ENCODE data around the gene SPECC1L.

SPECC1L gene

DNA sequence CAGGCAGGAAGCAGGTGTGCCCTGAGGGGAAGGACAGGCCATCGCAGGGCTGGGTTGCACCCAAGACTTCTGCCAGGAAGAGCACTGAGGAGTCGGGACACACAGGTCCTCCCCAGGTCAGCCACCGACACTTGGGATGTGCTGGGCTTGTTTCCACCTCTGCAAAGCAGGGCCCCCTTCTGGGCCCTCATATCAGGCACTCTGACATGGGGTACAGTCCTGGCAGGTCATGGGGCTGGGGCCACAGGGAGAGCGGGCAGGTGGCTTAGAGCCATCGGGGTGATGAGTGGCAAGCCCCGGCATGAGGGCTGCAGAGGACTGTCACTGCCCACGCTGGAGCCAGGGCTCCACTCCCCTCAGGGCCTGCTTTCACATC lies 148.8 kb downstream of the SPECC1L start:
- Histone ChIP-seq H4K20me1 (ENCODE audit: low read depth, low read length) (no peaks in the 10 kb centered on the region), H3K4me2 (ENCODE audit: low read depth, low read length, poor library complexity, severe bottlenecking) (no peak overlapping the region), H3K27ac (ENCODE audit: low read depth, low read length) (no peak overlapping the region), H3K9me2 (replicated peaks; ENCODE audit: insufficient read depth, low read length) (no peaks in the 10 kb centered on the region), H3K4me3 (ENCODE audit: insufficient read depth, low read length, poor library complexity, severe bottlenecking) (no peak overlapping the region), H3K9me3 (ENCODE audit: insufficient read depth, low read length) (no peaks in the 10 kb centered on the region), H3F3A (ENCODE audit: insufficient read depth) (no peaks in the 10 kb centered on the region), H2AFZ (ENCODE audit: low read depth, low read length, severe bottlenecking) (no peak overlapping the region), H3K9ac (ENCODE audit: low read length) (no peak overlapping the region), H3K79me2 (ENCODE audit: insufficient read depth, low read length) (peaks cover 5% of the 10 kb centered on the region), H3K36me3 (ENCODE audit: low read length) (no peaks in the 10 kb centered on the region), H3K27me3 (ENCODE audit: low read length) (no peaks in the 10 kb centered on the region)
- TF ChIP-seq, protein P1, sequence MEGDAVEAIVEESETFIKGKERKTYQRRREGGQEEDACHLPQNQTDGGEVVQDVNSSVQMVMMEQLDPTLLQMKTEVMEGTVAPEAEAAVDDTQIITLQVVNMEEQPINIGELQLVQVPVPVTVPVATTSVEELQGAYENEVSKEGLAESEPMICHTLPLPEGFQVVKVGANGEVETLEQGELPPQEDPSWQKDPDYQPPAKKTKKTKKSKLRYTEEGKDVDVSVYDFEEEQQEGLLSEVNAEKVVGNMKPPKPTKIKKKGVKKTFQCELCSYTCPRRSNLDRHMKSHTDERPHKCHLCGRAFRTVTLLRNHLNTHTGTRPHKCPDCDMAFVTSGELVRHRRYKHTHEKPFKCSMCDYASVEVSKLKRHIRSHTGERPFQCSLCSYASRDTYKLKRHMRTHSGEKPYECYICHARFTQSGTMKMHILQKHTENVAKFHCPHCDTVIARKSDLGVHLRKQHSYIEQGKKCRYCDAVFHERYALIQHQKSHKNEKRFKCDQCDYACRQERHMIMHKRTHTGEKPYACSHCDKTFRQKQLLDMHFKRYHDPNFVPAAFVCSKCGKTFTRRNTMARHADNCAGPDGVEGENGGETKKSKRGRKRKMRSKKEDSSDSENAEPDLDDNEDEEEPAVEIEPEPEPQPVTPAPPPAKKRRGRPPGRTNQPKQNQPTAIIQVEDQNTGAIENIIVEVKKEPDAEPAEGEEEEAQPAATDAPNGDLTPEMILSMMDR (IDR thresholded peaks at IDR 0.05; ENCODE audit: insufficient read depth, low read length, poor library complexity, severe bottlenecking), result no peak
- TF ChIP-seq EZH2phosphoT487 (conservative IDR thresholded peaks at IDR 0.05; ENCODE audit: low read length), result no peak

DNA sequence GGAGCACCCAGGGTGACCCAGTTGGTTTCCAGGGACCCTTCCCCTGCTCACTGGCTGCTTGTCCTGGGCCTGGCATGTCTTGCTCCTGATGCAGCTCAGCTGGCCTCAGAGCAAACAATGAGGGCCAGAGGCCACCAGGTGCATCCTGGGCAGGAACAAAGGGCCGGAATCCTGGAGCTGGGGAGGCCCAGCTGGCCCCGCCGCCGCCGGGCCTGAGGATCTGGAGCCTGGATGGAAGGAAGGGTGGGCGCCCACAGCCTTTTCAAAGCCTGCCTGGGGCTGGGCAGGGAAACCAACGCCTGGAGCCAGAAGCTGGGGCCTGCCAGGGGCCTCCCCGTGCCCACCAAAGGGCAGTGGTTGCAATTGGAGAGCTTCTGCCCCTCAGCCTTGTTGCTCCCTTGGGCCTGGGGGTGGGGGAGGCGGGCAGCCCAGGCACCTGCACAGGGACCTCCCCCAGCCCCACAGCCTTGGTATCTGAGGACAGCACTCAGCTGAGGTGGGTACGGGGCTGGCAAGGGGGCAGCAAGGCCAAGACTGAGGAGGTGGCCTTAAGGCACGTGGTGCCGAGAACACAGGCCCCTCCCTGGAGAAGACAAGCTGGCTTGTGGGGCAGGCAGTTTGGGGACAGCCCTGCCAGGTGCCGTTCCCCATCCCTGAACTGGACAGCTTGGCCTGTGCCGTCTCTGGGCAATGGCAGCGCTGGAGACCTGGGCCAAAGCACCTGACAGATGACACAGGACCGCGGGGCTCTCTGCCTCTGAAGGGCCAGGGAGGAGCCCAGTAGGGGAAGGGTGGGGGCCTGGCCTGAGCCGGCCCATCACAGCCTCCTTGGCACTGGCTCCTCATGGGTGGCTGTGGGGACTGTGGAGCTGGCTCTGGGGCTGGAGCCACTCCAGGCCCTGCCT lies 149.7 kb downstream of the SPECC1L start:
- no peak overlapping the region for H3K4me2 ChIP-seq (ENCODE audit: low read depth, low read length, poor library complexity, severe bottlenecking)

GRCh38 chr22:24420977-24421343 lies 150.3 kb downstream of the SPECC1L start:
- Histone ChIP-seq H3K79me2 (ENCODE audit: insufficient read depth, low read length) (peaks cover 13% of the 10 kb centered on the region), H3F3A (ENCODE audit: insufficient read depth) (peaks cover 7% of the 10 kb centered on the region; the same call in 1 of the 2 replicates), H4K20me1 (ENCODE audit: low read depth, low read length) (no peaks in the 10 kb centered on the region), H3K36me3 (ENCODE audit: low read length) (no peaks in the 10 kb centered on the region), H3K9me2 (replicated peaks; ENCODE audit: insufficient read depth, low read length) (no peaks in the 10 kb centered on the region), H3K27me3 (ENCODE audit: low read length) (no peaks in the 10 kb centered on the region), H2AFZ (ENCODE audit: low read depth, low read length, severe bottlenecking) (no peak overlapping the region), H3K4me3 (ENCODE audit: insufficient read depth, low read length, poor library complexity, severe bottlenecking) (no peak overlapping the region), H3K27ac (ENCODE audit: low read depth, low read length) (no peak overlapping the region), H3K4me2 (ENCODE audit: low read depth, low read length, poor library complexity, severe bottlenecking) (no peak overlapping the region), H3K9me3 (ENCODE audit: insufficient read depth, low read length) (no peaks in the 10 kb centered on the region), H3K9ac (ENCODE audit: low read length) (no peak overlapping the region)
- TF ChIP-seq, protein P1 (IDR thresholded peaks at IDR 0.05; ENCODE audit: insufficient read depth, low read length, poor library complexity, severe bottlenecking), result no peak
- TF ChIP-seq EZH2phosphoT487 (conservative IDR thresholded peaks at IDR 0.05; ENCODE audit: low read length), result no peak

More for the DNA sequence above, 149.7 kb downstream of the SPECC1L start:
- Histone ChIP-seq H3K9me3 (ENCODE audit: insufficient read depth, low read length) (no peaks in the 10 kb centered on the region), H3K4me3 (ENCODE audit: insufficient read depth, low read length, poor library complexity, severe bottlenecking) (no peak overlapping the region), H3F3A (ENCODE audit: insufficient read depth) (0 out of 2 replicates have a peak, but pooled peaks cover under 1% of the 10 kb centered on the region), H3K36me3 (ENCODE audit: low read length) (no peaks in the 10 kb centered on the region), H3K27ac (ENCODE audit: low read depth, low read length) (no peak overlapping the region), H3K9ac (ENCODE audit: low read length) (no peak overlapping the region), H4K20me1 (ENCODE audit: low read depth, low read length) (no peaks in the 10 kb centered on the region), H3K9me2 (replicated peaks; ENCODE audit: insufficient read depth, low read length) (no peaks in the 10 kb centered on the region), H2AFZ (ENCODE audit: low read depth, low read length, severe bottlenecking) (no peak overlapping the region), H3K79me2 (ENCODE audit: insufficient read depth, low read length) (peaks cover 9% of the 10 kb centered on the region), H3K27me3 (ENCODE audit: low read length) (no peaks in the 10 kb centered on the region)
- no peak for TF ChIP-seq EZH2phosphoT487 (conservative IDR thresholded peaks at IDR 0.05; ENCODE audit: low read length)
- TF ChIP-seq, protein P1 (IDR thresholded peaks at IDR 0.05; ENCODE audit: insufficient read depth, low read length, poor library complexity, severe bottlenecking), result no peak

Data from SU-DHL-6 (cell line).